SK-N-MC (cell line): Measurements from ENCODE around the gene C17orf75.
"Not testable (repeated sequence)": the region's sequence is repeated elsewhere in the genome, so short reads cannot be mapped to it uniquely, and the experiment has no call there.

Experiments used
- DNase-seq: peaks from one replicate; pipeline ENCODE4 v3.0.0-alpha.2; 2011; ENCODE audit warnings: low read depth, low spot score
- H3K27ac ChIP-seq: fragments of 200-600 bp; sonication (generic); 2 replicates; pipeline ENCODE4 v1.5.1; 2016; ENCODE audit warnings: mixed run types
- H3K36me3 ChIP-seq: fragments of 200-600 bp; sonication (generic); 2 replicates; pipeline ENCODE4 v1.6.1; 2017; ENCODE audit warnings: antibody characterized with exemption, low read length, mixed read lengths; ENCODE audit not compliant: insufficient read depth
- H3K4me3 ChIP-seq: fragments of 200-600 bp; sonication (generic); 2 replicates; pipeline ENCODE4 v1.5.1; 2016
- H3K9ac ChIP-seq: fragments of 200-600 bp; sonication (generic); 2 replicates; pipeline ENCODE4 v1.8.0; 2017; ENCODE audit warnings: mixed run types, mixed read lengths; ENCODE audit not compliant: insufficient read length
- H3K9me3 ChIP-seq: fragments of 200-600 bp; sonication (generic); 2 replicates; pipeline ENCODE4 v1.6.1; 2017; ENCODE audit warnings: low read depth, mild to moderate bottlenecking, antibody characterized with exemption, low read length, moderate library complexity, mixed read lengths
- EZH2 ChIP-seq: fragments of 200-600 bp; sonication (generic); IDR thresholded peaks from one replicate; pipeline ENCODE4 v1.6.1; 2017; ENCODE audit warnings: antibody characterized with exemption
- FOXP2 ChIP-seq: optimal IDR thresholded peaks from 2 replicates; pipeline ENCODE3; 2011; ENCODE audit warnings: mild to moderate bottlenecking, moderate library complexity; ENCODE audit not compliant: insufficient read depth; ENCODE audit errors: extremely low read length, control extremely low read depth
- POLR2AphosphoS5 ChIP-seq: IDR thresholded peaks from 2 replicates; pipeline ENCODE4 v1.6.1; 2012; ENCODE audit warnings: mild to moderate bottlenecking, low read depth, low read length, borderline replicate concordance

The C17orf75 gene

GRCh38 chr17:32370426-32370825 is 28.5 kb upstream of the C17orf75 start:
- no peak for TF ChIP-seq FOXP2
- TF ChIP-seq EZH2 = no peak
- no peak for TF ChIP-seq POLR2AphosphoS5
- Histone ChIP-seq H3K4me3 (no peak overlapping the region), H3K9ac (no peak overlapping the region), H3K27ac (0 out of 2 replicates have a peak overlapping the region, but pooled peaks have one; percentile 19), H3K9me3 (no peaks in the 10 kb centered on the region), H3K36me3 (peaks cover 96% of the 10 kb centered on the region)
- no peak for DNase-seq

DNA sequence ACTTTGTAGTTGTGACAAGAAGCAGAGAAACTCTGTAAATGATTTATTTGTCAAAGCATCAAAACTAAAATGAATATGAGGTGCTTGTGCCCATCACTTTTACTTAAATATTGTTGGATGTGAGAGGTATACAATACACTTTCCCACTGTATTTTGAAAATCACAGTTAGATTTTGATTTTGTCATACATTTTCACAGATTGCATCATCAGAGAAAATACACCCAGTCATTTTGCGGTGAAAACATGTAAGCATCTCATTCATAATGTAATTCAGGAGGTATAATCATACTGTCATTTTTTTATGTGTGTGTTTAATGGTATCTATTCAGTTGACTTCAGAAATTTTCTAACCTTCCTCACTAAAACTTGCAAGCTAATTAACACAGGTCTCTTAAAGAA is 19.3 kb upstream of the C17orf75 start:
- TF ChIP-seq FOXP2 (no peak), POLR2AphosphoS5 (no peak), EZH2 (no peak)
- Histone ChIP-seq H3K9ac (no peak overlapping the region), H3K4me3 (no peak overlapping the region), H3K36me3 (peaks cover 92% of the 10 kb centered on the region), H3K27ac (peak overlapping the region; percentile 45), H3K9me3 (no peaks in the 10 kb centered on the region)
- no peak for DNase-seq

DNA sequence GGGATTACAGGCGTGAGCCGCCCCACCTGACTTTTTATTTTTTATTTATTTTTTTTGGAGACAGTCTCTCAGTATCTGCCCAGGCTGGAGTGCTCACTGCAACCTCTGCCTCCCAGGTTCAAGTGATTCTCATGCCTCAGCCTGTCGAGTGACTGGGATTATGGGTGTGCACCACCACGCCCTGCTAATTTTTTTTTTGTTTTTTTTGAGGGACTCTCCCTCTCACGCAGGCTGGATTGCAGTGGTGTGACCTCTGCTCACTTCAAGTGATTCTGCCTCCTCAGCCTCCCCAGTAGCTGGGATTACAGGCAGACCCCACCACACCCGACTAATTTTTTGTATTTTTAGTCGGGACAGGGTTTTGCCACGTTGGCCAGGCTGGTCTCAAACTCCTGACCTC is 15.6 kb upstream of the C17orf75 start:
- Histone ChIP-seq H3K36me3 (peaks cover 92% of the 10 kb centered on the region), H3K9me3 (no peaks in the 10 kb centered on the region), H3K9ac (no peak overlapping the region), H3K4me3 (no peak overlapping the region), H3K27ac (no peak overlapping the region)
- TF ChIP-seq FOXP2 (no peak), POLR2AphosphoS5 (no peak), EZH2 (no peak)
- no peak for DNase-seq

DNA sequence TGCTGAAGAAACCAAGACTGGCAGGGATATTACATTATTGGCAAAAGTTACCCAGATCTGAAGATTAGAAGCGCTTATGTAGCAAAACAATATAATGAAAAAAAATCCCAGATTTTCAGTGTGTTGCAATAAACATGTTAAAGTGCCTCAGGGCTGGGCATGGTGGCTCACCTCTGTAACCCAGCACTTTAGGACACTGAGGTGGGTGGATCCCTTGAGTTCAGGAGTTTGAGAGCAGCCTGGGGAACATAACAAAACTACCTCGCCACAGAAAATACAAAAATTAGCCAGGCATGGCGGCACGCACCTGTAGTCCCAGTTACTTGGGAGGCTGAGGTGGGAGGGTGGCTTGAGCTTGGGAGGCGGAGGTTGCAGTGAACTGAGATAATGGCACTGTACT is 14.8 kb upstream of the C17orf75 start:
- Histone ChIP-seq H3K36me3 (peaks cover 92% of the 10 kb centered on the region), H3K9ac (no peak overlapping the region), H3K4me3 (no peak overlapping the region), H3K9me3 (no peaks in the 10 kb centered on the region), H3K27ac (peak overlapping the region; percentile 71)
- TF ChIP-seq EZH2 = no peak
- TF ChIP-seq FOXP2 = no peak
- no peak for TF ChIP-seq POLR2AphosphoS5
- no peak for DNase-seq

DNA sequence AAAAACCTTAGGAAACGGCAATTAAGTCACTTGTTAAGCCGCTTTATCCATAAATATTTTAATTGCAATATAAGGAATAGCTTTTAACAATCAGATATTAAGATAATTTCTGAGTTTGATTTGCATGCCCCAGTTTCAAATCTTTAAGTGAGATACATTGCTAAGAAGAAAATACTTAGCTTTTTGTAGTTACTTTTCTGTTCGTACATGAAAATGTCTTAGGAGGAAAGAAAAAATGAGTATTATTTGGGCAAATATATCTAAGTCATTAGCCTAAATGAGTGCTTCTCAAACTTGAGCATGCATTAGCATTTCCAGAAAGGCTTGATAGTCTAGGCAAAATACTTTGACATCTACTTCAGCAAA is 14.4 kb upstream of the C17orf75 start:
- TF ChIP-seq POLR2AphosphoS5 = no peak
- TF ChIP-seq EZH2 = no peak
- TF ChIP-seq FOXP2 = no peak
- no peaks in the 10 kb centered on the region for H3K9me3 ChIP-seq
- no peak for DNase-seq
- H3K9ac ChIP-seq = peak overlapping the region; percentile 20
- H3K36me3 ChIP-seq = peaks cover 92% of the 10 kb centered on the region
- no peak overlapping the region for H3K4me3 ChIP-seq
- H3K27ac ChIP-seq = peak overlapping the region; percentile 71

GRCh38 chr17:32355649-32356377 is 13.8 kb upstream of the C17orf75 start:
- DNase-seq = no peak
- Histone ChIP-seq H3K9me3 (no peaks in the 10 kb centered on the region), H3K36me3 (peaks cover 89% of the 10 kb centered on the region), H3K4me3 (0 out of 2 replicates have a peak overlapping the region, but pooled peaks have one; percentile 36), H3K9ac (peak overlapping the region; percentile 20), H3K27ac (peak overlapping the region; percentile 71)
- TF ChIP-seq FOXP2 (no peak), EZH2 (no peak), POLR2AphosphoS5 (no peak)

GRCh38 chr17:32352734-32353133 is 10.8 kb upstream of the C17orf75 start:
- Histone ChIP-seq H3K9ac (peak overlapping the region; percentile 99), H3K36me3 (peaks cover 60% of the 10 kb centered on the region), H3K4me3 (peak overlapping the region; percentile 90)
- H3K27ac ChIP-seq, H3K9me3 ChIP-seq, DNase-seq: not testable (repeated sequence)

DNA sequence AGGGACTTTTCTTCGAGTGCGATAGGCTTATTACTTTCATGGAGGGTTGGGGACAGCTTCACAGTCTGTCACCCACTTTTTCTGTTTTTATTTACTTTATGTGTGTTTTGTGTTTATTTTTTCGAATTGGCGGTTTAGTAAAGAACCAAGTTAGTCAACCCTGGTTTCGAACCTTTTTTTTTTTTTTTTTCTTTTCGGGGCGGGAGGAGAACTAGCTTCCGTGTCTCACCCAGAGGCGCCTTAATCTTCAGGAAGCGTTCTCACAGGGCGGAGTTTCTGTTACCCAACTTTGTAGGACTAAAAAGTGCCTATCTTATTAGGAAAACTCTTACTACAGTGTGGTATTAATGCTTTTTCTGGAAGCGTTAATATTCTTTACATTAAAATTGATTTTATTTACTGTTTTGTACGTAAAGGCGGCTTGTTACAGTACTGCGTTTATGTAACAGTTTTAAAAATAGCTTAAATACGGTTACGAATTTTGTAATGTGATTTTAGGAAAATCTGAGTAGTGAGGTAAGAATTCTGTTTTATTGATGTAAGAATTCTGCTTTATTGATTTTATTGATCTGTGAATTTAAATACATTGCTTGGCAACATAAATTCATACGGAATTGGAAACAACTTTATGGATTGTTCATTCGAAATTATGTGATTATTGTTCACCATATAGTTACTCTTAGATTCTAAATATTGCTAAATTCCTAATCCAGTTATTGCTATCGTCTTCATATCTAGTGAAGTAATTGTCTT is 8.9 kb upstream of the C17orf75 start:
- Histone ChIP-seq H3K9me3 (no peaks in the 10 kb centered on the region), H3K4me3 (peak overlapping the region; percentile 90), H3K9ac (peak overlapping the region; percentile 99), H3K36me3 (peaks cover 45% of the 10 kb centered on the region), H3K27ac (peak overlapping the region; percentile 96)
- TF ChIP-seq POLR2AphosphoS5 = no peak
- TF ChIP-seq EZH2 = no peak
- no peak for TF ChIP-seq FOXP2
- no peak for DNase-seq
